Muscle of leg (tissue), 11 donors: ENCODE data around the gene KIF2C. TPM values are rescaled to one million over a fixed set of nuclear protein-coding genes. Genes with fewer than 3 reads are reported as not detected.
A peak's percentile ranks its signal among the peaks of the same experiment; 100 is the strongest.
"Not testable (repeated sequence)": the region's sequence is repeated elsewhere in the genome, so short reads cannot be mapped to it uniquely, and the experiment has no call there.

ENCODE experiments used
- DNase-seq: peaks from one replicate; pipeline ENCODE4 v3.0.0; 2013
- H3K27ac ChIP-seq: one replicate; pipeline ENCODE4 v1.5.1; 2013; ENCODE audit warnings: mild to moderate bottlenecking, low read length, control low read depth
- H3K27me3 ChIP-seq: one replicate; pipeline ENCODE4 v1.6.1; 2013; ENCODE audit warnings: low read length; ENCODE audit not compliant: control insufficient read depth, insufficient read depth
- H3K36me3 ChIP-seq: one replicate; pipeline ENCODE4 v1.6.1; 2013; ENCODE audit warnings: low read length; ENCODE audit not compliant: control insufficient read depth, insufficient read depth
- H3K4me1 ChIP-seq: one replicate; pipeline ENCODE4 v1.6.1; 2013; ENCODE audit warnings: low read length; ENCODE audit not compliant: control insufficient read depth, insufficient read depth
- H3K4me3 ChIP-seq: one replicate; pipeline ENCODE4 v1.5.1; 2013; ENCODE audit warnings: low read length, control low read depth
- H3K9me3 ChIP-seq: replicated peaks from 2 replicates; pipeline ENCODE4 v1.6.1; 2013; ENCODE audit warnings: low read depth, low read length; ENCODE audit not compliant: control insufficient read depth
- WGBS: methylation state at CpG from one replicate; pipeline ENCODE4 v1.1.5; 2013; ENCODE audit warnings: missing lambda C conversion rate; ENCODE audit not compliant: insufficient coverage; 5-methylcytosine and 5-hydroxymethylcytosine counted together
- polyA plus RNA-seq, 8 donors: library from polyadenylated mRNA; unstranded; fragments of 120-200 nt; gene quantifications; one replicate each; pipeline versions ENCODE4 v1.2.1 to v1.2.3, GENCODE V29; 2013; ENCODE audit warnings: inconsistent platforms in 1 of 8, low replicate concordance in 1 of 8; ENCODE audit not compliant: insufficient read length in 8 of 8, insufficient read depth in 1 of 8
- total RNA-seq: library from RNA; stranded (reverse); fragments of 120-200 nt; gene quantifications from one replicate; pipeline ENCODE4 v1.2.4, GENCODE V29; 2013

Gene KIF2C
- total and polyA plus RNA-seq, 9 donors, result 9.2 to 18.2 (median 13.0) TPM

GRCh38 chr1:44805311-44806024 is 65.8 kb downstream of the KIF2C start:
- Histone ChIP-seq H3K4me1 (peaks cover 89% of the 10 kb centered on the region), H3K27ac (no peak overlapping the region), H3K36me3 (peaks cover 46% of the 10 kb centered on the region), H3K9me3 (no peaks in the 10 kb centered on the region), H3K27me3 (no peaks in the 10 kb centered on the region), H3K4me3 (no peak overlapping the region)
- 86% methylated on average over 18 of the region's 20 CpGs for WGBS
- peak; percentile 38 for DNase-seq

GRCh38 chr1:44806025-44806703 is 66.5 kb downstream of the KIF2C start:
- peaks cover 87% of the 10 kb centered on the region for H3K4me1 ChIP-seq
- no peaks in the 10 kb centered on the region for H3K9me3 ChIP-seq
- no peaks in the 10 kb centered on the region for H3K27me3 ChIP-seq
- peak overlapping the region; percentile 99 for H3K27ac ChIP-seq
- H3K4me3 ChIP-seq, result no peak overlapping the region
- WGBS, result 89% methylated on average over 62 of the region's 70 CpGs
- DNase-seq, result peak; percentile 16
- peaks cover 46% of the 10 kb centered on the region for H3K36me3 ChIP-seq

GRCh38 chr1:44806704-44807363 is 67.2 kb downstream of the KIF2C start, which contains the start of gene DYNLT4:
Gene DYNLT4, minus strand, starts transcription at chr1:44807351. Its CDS starts 683 bp downstream, at chr1:44806668.
- Histone ChIP-seq H3K36me3 (peaks cover 46% of the 10 kb centered on the region), H3K4me1 (peaks cover 85% of the 10 kb centered on the region)

GRCh38 chr1:44807364-44808062 is 67.9 kb downstream of the KIF2C start:
- Histone ChIP-seq H3K9me3 (no peaks in the 10 kb centered on the region), H3K4me1 (peaks cover 84% of the 10 kb centered on the region), H3K27me3 (no peaks in the 10 kb centered on the region), H3K4me3 (no peak overlapping the region), H3K36me3 (peaks cover 46% of the 10 kb centered on the region), H3K27ac (peak overlapping the region; percentile 99)
- peak; percentile 99 for DNase-seq
- 6% methylated on average over 12 of the region's 16 CpGs for WGBS

More at GRCh38 chr1:44806704-44807363, 67.2 kb downstream of the KIF2C start, which contains the start of gene DYNLT4:
- WGBS, result 40% methylated on average over 2 of the region's 7 CpGs
- Histone ChIP-seq H3K9me3 (no peaks in the 10 kb centered on the region), H3K4me3 (peak within 1 kb of the TSS; percentile 32), H3K27ac (peak within 1 kb of the TSS; percentile 99), H3K27me3 (no peaks in the 10 kb centered on the region)
- peak; percentile 52 for DNase-seq

- 12% methylated on average over 21 of the region's 23 CpGs for WGBS
- Histone ChIP-seq H3K9me3 (no peaks in the 10 kb centered on the region), H3K36me3 (peaks cover 38% of the 10 kb centered on the region), H3K27me3 (no peaks in the 10 kb centered on the region), H3K4me3 (peak within 1 kb of the TSS; percentile 32), H3K4me1 (peaks cover 83% of the 10 kb centered on the region), H3K27ac (peak within 1 kb of the TSS; percentile 99)
- DNase-seq, result peak; percentile 97
Observed at GRCh38 chr1:44808063-44808937, 68.7 kb downstream of the KIF2C start, which contains the start of gene BTBD19. Gene BTBD19, plus strand, starts transcription at chr1:44808523. Its CDS starts 298 bp downstream, at chr1:44808821.

- DNase-seq, result peak; percentile 88
- Histone ChIP-seq H3K9me3 (no peaks in the 10 kb centered on the region), H3K27me3 (no peaks in the 10 kb centered on the region), H3K4me1 (peaks cover 77% of the 10 kb centered on the region), H3K4me3 (peak overlapping the region; percentile 32), H3K27ac (peak overlapping the region; percentile 99), H3K36me3 (peaks cover 29% of the 10 kb centered on the region)
- 10% methylated on average over 2 of the region's 6 CpGs for WGBS
Observed at GRCh38 chr1:44808938-44809917, 69.6 kb downstream of the KIF2C start.

- no peaks in the 10 kb centered on the region for H3K27me3 ChIP-seq
- no peak overlapping the region for H3K4me3 ChIP-seq
- peak overlapping the region; percentile 99 for H3K27ac ChIP-seq
- peaks cover 76% of the 10 kb centered on the region for H3K4me1 ChIP-seq
- DNase-seq, result peak; percentile 45
- peaks cover 20% of the 10 kb centered on the region for H3K36me3 ChIP-seq
- H3K9me3 ChIP-seq, result no peaks in the 10 kb centered on the region
- WGBS, result 59% methylated on average over 7 of the region's 12 CpGs
Observed at GRCh38 chr1:44810101-44810761, 70.6 kb downstream of the KIF2C start.

- H3K4me3 ChIP-seq, result not testable (repeated sequence)
- 86% methylated on average over 2 of the region's 4 CpGs for WGBS
Observed at GRCh38 chr1:44810762-44811105, 71.1 kb downstream of the KIF2C start.

More at GRCh38 chr1:44810762-44811105, 71.1 kb downstream of the KIF2C start:
- H3K9me3 ChIP-seq, DNase-seq, H3K27me3 ChIP-seq: not testable (repeated sequence)
- H3K27ac ChIP-seq, result peak overlapping the region; percentile 99
- H3K4me1 ChIP-seq, result peaks cover 71% of the 10 kb centered on the region
- peaks cover 20% of the 10 kb centered on the region for H3K36me3 ChIP-seq
